Measurements from ENCODE around the gene FCN3. TPM values are rescaled to one million over a fixed set of nuclear protein-coding genes. Genes with fewer than 3 reads are reported as not detected.

Gene FCN3
- total RNA-seq, 1 donor from 2014 or later, result not detected

GRCh38 chr1:27381969-27382762 lies 7.5 kb upstream of the FCN3 start:
- no peak for DNase-seq (ENCODE audit: extremely low read depth, low read depth, low spot score)

DNA sequence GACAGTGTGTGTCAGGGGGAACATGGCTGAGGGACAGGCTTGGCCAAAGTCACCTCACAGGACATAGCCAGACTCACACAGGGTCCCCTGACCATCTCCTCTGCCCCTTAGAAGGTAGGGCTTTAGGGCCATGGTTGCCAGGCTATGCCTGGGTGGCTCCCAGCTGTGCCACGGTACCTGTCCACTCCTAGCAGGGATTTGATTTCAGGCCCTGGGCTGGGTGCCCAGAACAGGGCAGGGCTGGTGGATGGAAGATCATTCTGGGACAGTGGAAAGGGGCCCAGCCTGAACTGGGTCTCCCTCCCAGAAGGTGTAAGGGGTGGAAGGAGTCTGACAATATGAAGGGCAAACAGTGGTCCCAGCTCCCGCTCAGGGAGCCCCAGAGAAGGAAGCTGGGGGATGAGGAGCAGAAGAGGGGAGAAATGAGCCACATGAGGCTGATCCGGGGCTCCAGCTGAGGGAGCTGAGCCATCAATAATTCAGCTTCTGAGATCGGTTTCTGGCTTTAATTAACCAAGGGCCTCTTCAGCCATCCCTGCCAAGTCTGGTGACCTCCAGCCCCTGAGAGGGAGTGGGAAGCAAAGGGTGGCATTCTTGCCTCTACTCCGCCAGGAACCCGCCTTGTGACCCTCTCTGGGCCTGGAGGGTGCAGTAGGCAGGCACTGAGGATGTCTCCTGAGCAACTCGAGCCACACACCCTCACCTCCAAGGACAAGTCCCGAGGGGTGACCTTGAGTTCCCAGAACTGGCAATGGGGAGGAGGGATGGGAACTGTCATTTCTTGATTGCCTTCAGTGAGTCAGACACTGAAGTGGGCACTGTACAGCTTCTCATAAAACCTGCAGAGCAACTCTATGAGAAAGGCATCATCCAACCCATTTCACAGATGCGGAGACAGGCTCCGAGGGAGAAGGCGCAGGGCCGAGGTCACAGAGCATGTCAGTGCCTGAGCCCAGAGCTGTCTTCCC lies 6.4 kb upstream of the FCN3 start:
- DNase-seq (ENCODE audit: extremely low read depth, low read depth, low spot score), result no peak

DNA sequence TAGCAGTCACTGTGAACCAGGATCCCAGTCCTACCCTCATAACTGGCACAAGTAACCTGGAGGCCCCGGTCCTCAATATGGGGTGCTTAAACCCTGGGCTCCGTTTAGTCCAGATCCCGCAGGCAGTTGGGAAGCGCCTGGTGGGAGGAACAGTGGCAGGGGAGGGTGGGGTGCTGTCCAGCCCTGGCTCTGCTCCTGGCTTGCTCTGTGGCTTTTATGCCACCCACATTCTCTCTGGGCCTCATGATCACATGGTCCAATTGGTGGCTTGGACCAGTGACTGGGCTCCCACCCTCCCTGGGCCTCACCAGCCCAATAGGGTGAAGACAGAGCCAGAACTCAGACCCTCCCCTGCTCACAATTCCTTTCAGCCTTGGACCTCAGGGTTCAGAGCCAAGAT lies 5.6 kb upstream of the FCN3 start:
- no peak for DNase-seq (ENCODE audit: extremely low read depth, low read depth, low spot score)

DNA sequence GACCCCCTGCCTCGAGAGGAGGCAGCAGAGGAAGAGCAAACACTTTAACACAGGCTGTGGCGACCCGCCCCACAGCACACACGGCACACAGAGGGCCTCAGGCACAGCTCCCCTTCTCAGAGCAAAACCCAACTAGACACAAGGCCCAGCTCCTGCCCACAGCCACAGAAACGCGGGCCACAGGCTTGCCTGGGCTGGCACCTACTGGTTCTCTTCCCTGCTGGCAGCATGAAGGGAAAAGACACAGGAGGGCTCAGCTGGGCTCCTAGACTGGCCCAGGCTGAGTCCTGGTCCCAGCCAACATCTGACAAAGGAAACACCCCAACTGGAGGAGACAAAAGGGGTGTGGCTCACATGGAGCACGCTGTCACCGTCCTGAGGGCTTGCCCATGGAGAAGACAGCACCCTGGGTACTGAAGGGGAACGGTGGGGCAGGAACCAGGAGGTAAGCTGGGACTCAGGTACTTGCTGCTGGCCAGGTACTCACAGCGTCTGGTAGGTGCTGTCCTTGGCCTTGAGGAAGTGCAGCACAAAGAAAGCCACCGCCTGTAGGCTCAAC lies 5.0 kb upstream of the FCN3 start:
- DNase-seq (ENCODE audit: extremely low read depth, low read depth, low spot score), result no peak

DNA sequence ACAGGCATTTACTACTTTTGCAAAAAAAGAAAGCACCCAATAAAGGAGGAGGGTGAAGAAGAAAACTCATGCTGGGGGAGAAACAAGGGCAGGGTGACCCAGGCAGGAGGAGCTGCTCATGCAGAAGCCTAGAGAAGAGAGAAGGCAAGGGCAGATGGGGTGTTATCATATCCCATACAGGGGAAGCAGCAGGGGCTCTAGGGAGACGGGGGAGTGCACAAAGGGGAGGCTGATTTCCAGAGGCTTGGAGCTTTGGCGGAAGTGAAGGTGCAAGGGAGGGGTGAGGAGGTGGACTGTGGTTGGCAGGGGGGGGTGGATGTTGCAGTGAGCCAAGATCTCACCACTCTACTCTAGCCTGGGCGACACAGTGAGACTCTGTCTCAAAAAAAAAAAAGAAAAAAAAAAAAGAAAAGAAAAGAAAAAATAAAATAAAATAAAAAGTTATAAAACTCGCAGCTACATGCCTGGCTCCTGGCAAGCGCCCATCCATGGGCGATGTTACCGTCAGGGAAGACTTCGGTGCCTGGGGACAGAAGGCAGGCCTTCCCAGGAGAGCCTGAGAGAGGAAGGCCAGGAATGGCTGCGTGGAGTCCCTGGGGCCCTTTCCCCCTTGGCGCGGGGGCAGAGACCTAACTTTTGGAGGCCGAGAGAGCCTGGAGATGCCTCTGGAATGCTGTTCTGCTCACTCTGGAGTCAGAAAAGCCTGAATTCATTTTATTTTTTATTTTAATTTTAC lies 3.3 kb upstream of the FCN3 start:
- DNase-seq (ENCODE audit: extremely low read depth, low read depth, low spot score), result no peak

DNA sequence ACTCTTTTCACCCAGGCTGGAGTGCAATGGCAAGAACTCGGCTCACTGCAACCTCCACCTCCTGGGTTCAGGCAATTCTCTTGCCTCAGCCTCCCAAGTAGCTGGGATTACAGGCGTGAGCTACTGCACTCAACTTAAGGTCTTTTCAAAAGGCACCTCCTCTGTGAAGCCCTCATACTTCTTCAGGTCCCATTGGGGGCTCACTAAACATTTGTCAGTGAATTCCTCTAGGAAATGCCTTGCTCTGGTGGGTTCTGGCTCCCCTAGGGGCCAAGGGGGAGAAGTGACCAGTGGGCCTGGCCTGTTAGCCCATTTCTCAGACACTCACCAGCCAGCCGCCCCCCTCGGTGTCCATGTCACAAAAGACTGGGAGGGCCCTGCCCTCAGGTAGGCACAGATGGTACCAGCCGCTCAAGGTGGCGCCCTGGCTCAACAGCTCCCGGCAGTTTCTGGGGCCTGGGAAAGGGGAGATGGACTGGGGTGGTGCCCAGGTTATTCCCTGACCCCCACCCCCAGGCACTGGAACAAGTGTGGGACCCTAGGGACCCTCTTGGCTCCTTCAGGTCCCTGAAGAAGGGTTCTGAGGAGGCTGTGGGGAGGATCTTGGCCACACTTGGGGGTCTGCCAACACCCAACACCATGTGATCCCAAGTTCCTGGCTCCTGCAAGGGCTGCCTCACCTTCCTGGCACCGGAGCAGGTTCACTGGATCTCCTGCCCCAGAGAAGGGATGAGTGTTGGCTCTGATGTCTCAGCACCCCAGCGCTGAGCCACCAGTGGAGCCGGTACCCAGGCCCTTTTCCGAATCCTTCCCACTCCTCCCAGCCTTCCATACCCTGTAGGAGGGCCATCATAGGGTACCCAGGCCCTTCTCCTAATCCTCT lies 1.6 kb downstream of the FCN3 start:
- no peak for DNase-seq (ENCODE audit: extremely low read depth, low read depth, low spot score)

DNA sequence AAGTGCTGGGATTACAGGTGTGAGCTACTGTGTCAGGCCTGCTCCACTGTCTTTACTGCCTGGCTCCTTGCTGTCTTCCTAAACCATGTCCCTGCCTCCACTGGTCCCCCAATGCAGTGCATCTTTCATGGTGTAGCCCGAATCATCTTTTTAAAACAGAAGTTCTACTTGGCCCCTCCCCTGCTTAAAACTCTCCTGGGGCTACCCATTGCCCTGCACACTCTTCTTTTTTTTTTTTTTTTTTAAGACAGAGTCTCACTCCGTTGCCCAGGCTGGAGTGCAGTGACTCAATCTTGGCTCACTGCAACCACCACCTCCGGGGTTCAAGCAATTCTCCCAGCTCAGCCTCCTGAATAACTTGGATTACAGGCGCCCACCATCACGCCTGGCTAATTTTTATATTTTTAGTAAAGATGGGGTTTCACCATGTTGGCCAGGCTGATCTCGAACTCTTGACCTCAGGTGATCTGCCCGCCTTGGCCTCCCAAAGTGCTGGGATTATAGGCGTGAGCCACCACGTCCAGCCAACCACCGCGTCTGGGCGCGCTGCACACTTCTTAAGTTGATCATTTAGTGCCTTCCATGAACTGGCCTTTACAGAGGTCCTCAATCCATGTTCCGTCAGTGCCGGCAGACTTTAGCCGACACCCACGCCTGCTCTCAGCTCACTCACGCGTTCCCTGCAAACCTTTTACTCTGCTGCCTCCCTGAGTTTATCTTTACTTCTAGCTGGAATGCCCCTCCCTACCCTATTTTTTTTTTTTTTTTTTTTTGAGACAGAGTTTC lies 2.4 kb downstream of the FCN3 start:
- no peak for DNase-seq (ENCODE audit: extremely low read depth, low read depth, low spot score)

DNA sequence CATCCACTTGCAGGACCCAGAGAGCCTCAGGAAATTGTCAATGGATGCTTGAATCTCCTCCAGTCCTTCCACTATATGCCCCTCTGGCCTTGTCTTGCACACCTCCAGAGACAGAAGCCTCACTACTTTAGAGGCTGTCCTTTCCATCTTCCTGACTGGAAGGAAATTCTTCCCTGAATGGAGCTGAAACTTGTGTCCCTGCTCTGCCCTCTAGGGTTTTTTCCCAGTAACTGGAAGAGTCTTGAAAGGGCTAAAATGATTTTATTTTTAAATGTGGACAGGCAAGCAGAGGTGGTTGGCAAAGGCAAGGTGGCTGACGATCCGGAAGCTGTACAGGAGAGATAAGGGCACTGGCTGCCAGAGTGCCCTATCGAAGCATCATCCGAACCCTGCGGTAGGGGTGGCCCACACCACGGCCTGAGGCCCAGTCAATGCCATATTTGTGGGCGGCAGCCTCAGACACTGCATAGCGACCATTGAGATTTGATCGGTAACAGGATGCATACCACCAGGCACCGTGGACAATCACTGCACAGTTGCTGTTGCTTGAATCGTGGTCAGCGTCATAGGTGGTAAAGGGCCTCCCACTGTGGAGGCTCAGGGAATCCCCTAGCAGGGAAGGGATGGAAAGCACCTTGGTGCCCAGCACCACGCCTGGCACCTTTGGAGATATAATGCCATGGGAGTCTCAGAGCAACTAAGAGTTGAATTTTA lies 5.6 kb downstream of the FCN3 start:
- DNase-seq (ENCODE audit: extremely low read depth, low read depth, low spot score), result no peak

DNA sequence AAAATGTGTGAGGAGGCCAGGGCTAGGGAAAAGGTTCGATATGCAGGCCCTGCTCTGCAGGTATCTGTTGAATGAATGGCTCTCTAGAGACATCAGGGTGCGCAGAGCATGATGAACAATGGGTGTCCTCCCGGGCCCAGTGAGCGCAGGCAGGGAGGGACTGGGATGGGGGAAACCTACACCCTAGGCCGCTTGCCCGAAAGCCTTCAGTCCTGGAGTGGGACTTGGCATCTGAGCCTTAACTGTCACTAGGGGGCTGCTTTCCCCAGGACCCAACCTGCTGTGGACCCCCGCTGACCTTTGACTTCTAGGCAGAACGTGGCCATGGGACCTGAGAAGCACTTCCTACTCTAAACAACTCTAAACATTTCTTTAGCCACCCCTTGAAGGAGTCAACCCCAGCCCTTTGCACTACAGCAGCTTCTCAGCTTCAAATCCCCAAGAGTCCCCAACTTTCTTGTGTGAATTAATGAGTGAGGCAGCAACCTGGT lies 7.4 kb downstream of the FCN3 start:
- DNase-seq (ENCODE audit: extremely low read depth, low read depth, low spot score), result no peak

DNA sequence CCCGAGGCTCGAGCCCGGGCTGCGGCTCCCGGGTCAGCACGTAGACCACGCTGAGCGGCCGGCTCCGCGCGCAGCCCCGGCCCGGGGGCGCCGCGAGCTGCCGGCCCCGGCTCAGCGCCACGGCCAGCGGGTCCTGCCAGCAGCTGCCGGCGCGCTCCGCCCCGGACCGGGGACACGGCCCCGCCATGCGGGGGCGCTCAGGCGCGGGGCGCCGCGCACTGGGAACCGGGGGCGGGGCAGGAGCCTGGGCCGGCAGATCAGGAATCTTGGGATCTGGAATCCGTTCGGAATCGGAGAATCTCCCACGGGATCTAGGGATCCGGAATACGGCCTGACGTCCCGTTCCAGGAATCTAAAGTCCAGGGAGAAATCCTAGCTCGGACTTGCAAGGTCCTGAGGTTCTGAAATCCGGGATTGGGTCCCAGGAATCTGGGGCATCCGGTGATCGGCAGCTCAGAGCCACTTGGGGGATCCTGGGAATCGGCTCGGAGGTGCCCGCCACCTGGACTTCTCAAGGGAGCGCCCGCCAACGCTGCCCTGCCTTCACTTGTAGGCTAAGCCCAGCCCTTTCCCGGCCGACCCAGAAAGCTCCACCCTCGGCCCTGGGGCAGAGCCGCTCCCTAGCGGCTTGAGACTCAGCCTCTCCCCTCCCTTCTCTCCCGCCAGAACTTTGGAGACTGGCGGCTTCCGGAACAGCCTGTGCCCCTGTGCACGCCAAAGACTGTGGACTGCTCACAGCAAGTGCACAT lies 8.0 kb downstream of the FCN3 start, which contains the start of gene MAP3K6:
MAP3K6 (minus strand) TSS at position 551 of the 749 bp plus-strand sequence; CDS start at position 187, 364 bp downstream.
- DNase-seq (ENCODE audit: extremely low read depth, low read depth, low spot score), result no peak

- DNase-seq (ENCODE audit: extremely low read depth, low read depth, low spot score), result no peak
Measured at GRCh38 chr1:27366113-27366410, 8.6 kb downstream of the FCN3 start.

GRCh38 chr1:27365372-27366112 lies 9.1 kb downstream of the FCN3 start:
- no peak for DNase-seq (ENCODE audit: extremely low read depth, low read depth, low spot score)

DNA sequence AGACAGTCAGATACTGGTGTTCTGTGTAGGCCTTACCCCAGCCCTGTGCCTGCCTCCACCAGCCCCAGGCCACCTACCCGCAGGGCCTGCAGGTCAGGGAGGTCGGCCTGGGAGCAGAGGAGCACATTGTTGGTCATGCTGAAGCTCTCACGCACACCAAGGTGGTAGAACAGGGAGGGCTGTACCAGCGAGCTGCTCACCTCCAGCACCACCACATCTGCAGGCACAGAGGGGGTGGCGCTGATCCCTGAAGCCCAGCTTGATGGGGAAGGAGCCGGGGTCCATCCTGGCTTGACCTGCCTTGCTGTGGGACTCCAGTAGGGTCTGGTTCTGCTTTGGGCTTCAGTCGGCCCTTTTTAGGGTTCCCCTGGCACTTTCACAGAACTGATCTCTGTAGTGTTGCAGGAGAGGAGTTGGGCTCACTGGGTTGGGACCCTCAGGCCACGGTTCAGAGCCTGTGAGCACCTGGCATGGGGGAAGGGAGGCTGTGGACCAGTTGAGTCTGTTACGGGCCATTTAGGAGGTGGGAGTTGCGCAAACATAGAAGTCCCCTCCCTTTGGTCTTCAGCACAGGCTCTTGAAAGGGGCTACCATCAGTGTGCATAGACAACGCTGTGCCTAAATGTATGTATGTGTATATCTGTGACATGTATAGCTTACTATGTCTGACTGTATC lies 9.8 kb downstream of the FCN3 start:
- DNase-seq (ENCODE audit: extremely low read depth, low read depth, low spot score), result no peak

- no peak for DNase-seq (ENCODE audit: extremely low read depth, low read depth, low spot score)
Measured at GRCh38 chr1:27363766-27364695, 10.6 kb downstream of the FCN3 start.

DNA sequence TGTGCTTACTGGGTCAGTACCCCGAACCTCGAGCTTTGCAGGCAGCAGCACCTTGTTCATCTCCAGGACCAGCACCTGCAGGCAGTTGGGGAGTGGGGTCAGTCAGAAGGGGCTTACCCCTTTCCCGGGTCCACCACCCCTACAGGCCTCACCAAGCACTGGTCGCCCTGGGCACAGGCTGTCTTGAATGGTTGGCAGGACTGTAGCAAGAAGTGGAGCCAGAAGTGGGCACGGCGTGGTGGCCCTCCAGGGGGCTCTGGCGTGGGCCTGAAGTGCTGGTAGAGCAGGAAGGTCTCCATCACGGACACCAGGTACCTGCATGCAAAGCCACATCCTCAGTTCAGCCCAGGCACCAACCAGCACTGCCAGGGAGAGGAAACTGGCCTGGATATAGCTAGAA lies 13.1 kb downstream of the FCN3 start:
- no peak for DNase-seq (ENCODE audit: extremely low read depth, low read depth, low spot score)

Measured in glomerular endothelial cell (primary cell).